H1 (cell line): ENCODE measurements around the gene RTKN2. TPM values are rescaled to one million over a fixed set of nuclear protein-coding genes. Genes with fewer than 3 reads are reported as not detected.

Experiments
- CTCF ChIA-PET: fragments of 300-600 bp; sonication (Branson Sonifier 250); formaldehyde crosslinking; loops from one replicate; lab custom pipeline; 2021; ENCODE audit not compliant: partially characterized antibody; lab: Charles Lee
- POLR2A ChIA-PET: fragments of 300-600 bp; sonication (Branson Sonifier 250); formaldehyde crosslinking; loops from one replicate; lab custom pipeline; 2021; ENCODE audit warnings: inconsistent platforms; ENCODE audit not compliant: partially characterized antibody; lab: Charles Lee
- DNase-seq, 2 experiments: peaks; one replicate each; pipeline versions ENCODE4 v3.0.0 to v3.0.0-alpha.2; 2010 to 2022; ENCODE audit warnings: low spot score in 2 of 2, low read depth in 1 of 2, mixed read lengths in 1 of 2
- FAIRE-seq: peaks from 2 replicates; lab custom pipeline; 2011; peaks lifted over from hg19 to GRCh38; lab: Jason Lieb, UNC
- H2AFZ ChIP-seq: 2 replicates; pipeline ENCODE4 v1.8.1; 2012; ENCODE audit warnings: low read length, inconsistent platforms
- H2AK5ac ChIP-seq: 2 replicates; pipeline ENCODE4 v1.6.1; 2013; ENCODE audit warnings: low read depth, low read length
- H2BK120ac ChIP-seq: replicated peaks from 2 replicates; pipeline ENCODE3; 2013; ENCODE audit warnings: low read depth, low read length, inconsistent platforms
- H2BK12ac ChIP-seq: 2 replicates; pipeline ENCODE4 v1.6.1; 2013; ENCODE audit warnings: low read depth, low read length
- H2BK15ac ChIP-seq: 2 replicates; pipeline ENCODE4 v1.6.1; 2013; ENCODE audit warnings: low read length
- H2BK20ac ChIP-seq: 2 replicates; pipeline ENCODE4 v1.6.1; 2013; ENCODE audit warnings: low read length
- H2BK5ac ChIP-seq: 2 replicates; pipeline ENCODE4 v1.6.1; 2013; ENCODE audit warnings: low read depth, low read length
- H3K14ac ChIP-seq: 2 replicates; pipeline ENCODE4 v1.6.1; 2013; ENCODE audit warnings: inconsistent platforms; ENCODE audit not compliant: insufficient read length
- H3K18ac ChIP-seq: 2 replicates; pipeline ENCODE4 v1.6.1; 2013; ENCODE audit warnings: low read length; ENCODE audit errors: extremely low read depth
- H3K23ac ChIP-seq: 2 replicates; pipeline ENCODE4 v1.6.1; 2013; ENCODE audit warnings: inconsistent platforms; ENCODE audit not compliant: insufficient read length
- H3K23me2 ChIP-seq: 2 replicates; pipeline ENCODE4 v1.6.1; 2013; ENCODE audit warnings: low read depth, low read length
- H3K27ac ChIP-seq: 2 replicates; pipeline ENCODE4 v1.6.1; 2011; ENCODE audit warnings: low read depth, low read length, inconsistent platforms
- H3K27me3 ChIP-seq, 4 experiments: replicated peaks in 1 of 4; 1 replicate in 1 of 4; 2 replicates in 3 of 4; pipeline versions ENCODE4 v1.6.1 to v1.8.1; 2011 to 2013; ENCODE audit warnings: low read length in 3 of 4, mild to moderate bottlenecking in 3 of 4, inconsistent platforms in 2 of 4, mixed read lengths in 2 of 4, moderate library complexity in 1 of 4; ENCODE audit not compliant: control insufficient read depth in 3 of 4, insufficient read depth in 3 of 4; ENCODE audit errors: extremely low read depth in 1 of 4
- H3K36me3 ChIP-seq, 4 experiments: 2 replicates each; pipeline versions ENCODE4 v1.6.1 to v1.8.1; 2011 to 2013; ENCODE audit warnings: mild to moderate bottlenecking in 4 of 4, low read length in 3 of 4, moderate library complexity in 2 of 4, control low read depth in 1 of 4, inconsistent platforms in 1 of 4; ENCODE audit not compliant: insufficient read depth in 4 of 4, control insufficient read depth in 2 of 4
- H3K4ac ChIP-seq: replicated peaks from 2 replicates; pipeline ENCODE3; 2013; ENCODE audit warnings: low read length, low read depth, mixed read lengths, inconsistent platforms; ENCODE audit not compliant: insufficient read length
- H3K4me1 ChIP-seq, 4 experiments: replicated peaks in 1 of 4; 1 replicate in 1 of 4; 2 replicates in 3 of 4; pipeline versions ENCODE4 v1.6.1 to v1.8.1; 2011 to 2013; ENCODE audit warnings: low read length in 3 of 4, inconsistent platforms in 2 of 4, mixed read lengths in 1 of 4; ENCODE audit not compliant: insufficient read depth in 4 of 4, control insufficient read depth in 3 of 4
- H3K4me2 ChIP-seq, 2 experiments: 2 replicates each; pipeline versions ENCODE4 v1.6.1 to v1.8.1; 2011 to 2013; ENCODE audit warnings: low read depth in 2 of 2, low read length in 2 of 2, control low read depth in 1 of 2, inconsistent platforms in 1 of 2, mild to moderate bottlenecking in 1 of 2; ENCODE audit not compliant: insufficient read depth in 1 of 2
- H3K4me3 ChIP-seq, 4 experiments: fragments of 200-600, 300-600 bp in 1 of 4; sonication (generic), shearing (Covaris generic), sonication (Bioruptor Twin) in 1 of 4; 2 replicates each; pipeline versions ENCODE4 v1.5.1 to v1.8.1; 2011 to 2016; ENCODE audit warnings: low read length in 4 of 4, low read depth in 3 of 4, control low read depth in 2 of 4, inconsistent platforms in 2 of 4, mild to moderate bottlenecking in 2 of 4, mixed read lengths in 1 of 4, moderate library complexity in 1 of 4; ENCODE audit not compliant: insufficient read depth in 2 of 4; ENCODE audit errors: extremely low read depth in 1 of 4
- H3K56ac ChIP-seq: replicated peaks from 2 replicates; pipeline ENCODE3; 2013; ENCODE audit warnings: low read depth, mild to moderate bottlenecking, mixed read lengths, low read length, inconsistent platforms; ENCODE audit not compliant: insufficient read length
- H3K79me1 ChIP-seq: 2 replicates; pipeline ENCODE4 v1.6.1; 2013; ENCODE audit warnings: low read depth, low read length, control low read depth
- H3K79me2 ChIP-seq, 2 experiments: 2 replicates each; pipeline versions ENCODE4 v1.6.1 to v1.8.1; 2012 to 2013; ENCODE audit warnings: low read length in 2 of 2, mild to moderate bottlenecking in 2 of 2, inconsistent platforms in 1 of 2; ENCODE audit not compliant: insufficient read depth in 2 of 2, control insufficient read depth in 1 of 2
- H3K9ac ChIP-seq, 4 experiments: replicated peaks in 1 of 4; 1 replicate in 1 of 4; 2 replicates in 3 of 4; pipeline versions ENCODE4 v1.6.1 to v1.8.1; 2011 to 2013; ENCODE audit warnings: low read depth in 3 of 4, low read length in 3 of 4, control low read depth in 2 of 4, mild to moderate bottlenecking in 2 of 4, moderate library complexity in 2 of 4, inconsistent platforms in 1 of 4; ENCODE audit errors: extremely low read depth in 1 of 4
- H3K9me3 ChIP-seq, 2 experiments: 2 replicates each; pipeline versions ENCODE4 v1.6.1 to v1.8.1; 2012 to 2013; ENCODE audit warnings: mild to moderate bottlenecking in 2 of 2, moderate library complexity in 2 of 2, control low read depth in 1 of 2, inconsistent platforms in 1 of 2, low read depth in 1 of 2, low read length in 1 of 2, mixed read lengths in 1 of 2; ENCODE audit not compliant: insufficient read depth in 2 of 2
- H4K20me1 ChIP-seq, 2 experiments: replicated peaks in 1 of 2; 2 replicates each; pipeline versions ENCODE3 to v1.8.1; 2011 to 2013; ENCODE audit warnings: inconsistent platforms in 2 of 2, low read length in 2 of 2, mild to moderate bottlenecking in 1 of 2; ENCODE audit not compliant: insufficient read depth in 2 of 2, control insufficient read depth in 1 of 2
- H4K5ac ChIP-seq: 2 replicates; pipeline ENCODE4 v1.6.1; 2013; ENCODE audit warnings: low read length, low read depth, mixed read lengths, inconsistent platforms; ENCODE audit not compliant: insufficient read length
- H4K8ac ChIP-seq: 2 replicates; pipeline ENCODE4 v1.8.0; 2013; ENCODE audit warnings: mild to moderate bottlenecking, moderate library complexity, low read length, inconsistent platforms; ENCODE audit not compliant: insufficient read depth; ENCODE audit errors: extremely low read depth
- H4K91ac ChIP-seq: replicated peaks from 2 replicates; pipeline ENCODE3; 2013; ENCODE audit warnings: low read length, mixed read lengths, inconsistent platforms; ENCODE audit not compliant: insufficient read length
- WGBS, 2 experiments: shearing (Covaris generic) in 1 of 2; methylation state at CpG; one replicate each; pipeline versions ENCODE4 v1.1.6 to v1.1.7; 2013 to 2015; ENCODE audit warnings: low lambda C conversion rate in 2 of 2, mixed read lengths in 2 of 2, inconsistent platforms in 1 of 2, low coverage in 1 of 2, missing lambda C conversion rate in 1 of 2; ENCODE audit not compliant: insufficient replicate concordance in 2 of 2, insufficient coverage in 1 of 2, insufficient read length in 1 of 2; ENCODE audit errors: extremely low coverage in 1 of 2, missing lambda C conversion rate in 1 of 2; 5-methylcytosine and 5-hydroxymethylcytosine counted together
- polyA plus RNA-seq, 7 experiments: library from polyadenylated mRNA; depleted of rRNA in 3 of 7; stranded (reverse) in 5 of 7; unstranded in 2 of 7; fragments of >200 nt in 5 of 7; fragments of 200-250 nt in 2 of 7; gene quantifications; 1 replicate in 5 of 7; 2 replicates in 1 of 7; 4 replicates in 1 of 7; pipeline versions ENCODE4 v1.2.1 to v1.2.3, GENCODE V29; 2011 to 2013; ENCODE audit warnings: missing spikeins in 2 of 7, mixed read lengths in 2 of 7
- total RNA-seq: library from RNA; stranded (reverse); fragmentation: NEBNext Ultra II Directional; extraction: Animal tissue kit (Norgen Biotek cat#: 25700); gene quantifications from 2 replicates; pipeline ENCODE4 v1.2.1, GENCODE V29; 2021
- TF ChIP-seq, protein P1 (sequence below): IDR thresholded peaks from 2 replicates; pipeline ENCODE4 v1.6.1; 2012; ENCODE audit warnings: low read length, inconsistent platforms

Gene RTKN2
- total and polyA plus RNA-seq, 2 of the 8 experiments (the other 6 are each of a cell fraction or from before 2014, with no cell fraction given), result 5.1 to 24.6 TPM

DNA sequence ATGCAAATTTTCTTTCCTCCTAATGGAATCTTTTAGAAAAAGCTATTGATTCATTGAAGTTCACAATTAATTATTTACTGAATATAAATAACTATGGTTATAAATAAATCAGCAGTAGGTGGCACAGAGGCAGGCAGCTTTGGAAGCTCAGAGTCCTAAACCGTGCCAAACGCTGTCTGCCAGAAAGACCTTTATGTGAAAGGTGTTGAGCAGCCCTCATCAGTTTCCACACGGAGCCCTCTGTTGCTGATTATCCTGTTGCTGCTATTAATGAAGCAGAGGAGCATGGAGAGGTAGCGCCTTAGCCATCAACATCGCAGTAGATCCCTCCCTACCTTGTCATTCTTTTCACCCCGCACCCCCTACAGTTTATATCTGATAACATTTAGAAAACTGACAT, 51.0 kb downstream of the RTKN2 start:
- Histone ChIP-seq H2BK120ac (no peak overlapping the region), H3K14ac (no peak overlapping the region), H3K27me3 (no peaks in the 10 kb centered on the region), H3K23ac (no peak overlapping the region), H3K9ac (no peak overlapping the region), H3K36me3 (no peaks in the 10 kb centered on the region; a peak in 1 of 8 replicates), H2AFZ (no peak overlapping the region), H3K9me3 (no peaks in the 10 kb centered on the region), H3K4me2 (no peak overlapping the region), H4K91ac (no peak overlapping the region), H3K27ac (no peak overlapping the region), H2BK5ac (no peak overlapping the region), H4K5ac (no peak overlapping the region), H3K79me2 (no peaks in the 10 kb centered on the region), H2BK15ac (no peak overlapping the region), H2BK12ac (no peak overlapping the region), H2BK20ac (no peak overlapping the region), H3K79me1 (no peaks in the 10 kb centered on the region), H4K20me1 (no peaks in the 10 kb centered on the region), H3K4me3 (no peak overlapping the region), H3K4ac (no peak overlapping the region), H3K18ac (no peak overlapping the region), H4K8ac (no peak overlapping the region), H2AK5ac (no peak overlapping the region), H3K23me2 (no peaks in the 10 kb centered on the region), H3K56ac (no peak overlapping the region), H3K4me1 (no peaks in the 10 kb centered on the region)
- no peak for DNase-seq
- 75% methylated on average over 5 of the region's 6 CpGs; no CpG with 5 or more reads in 1 of the 2 experiments for WGBS, 2 experiments
- FAIRE-seq, result no peak
- TF ChIP-seq, protein P1, sequence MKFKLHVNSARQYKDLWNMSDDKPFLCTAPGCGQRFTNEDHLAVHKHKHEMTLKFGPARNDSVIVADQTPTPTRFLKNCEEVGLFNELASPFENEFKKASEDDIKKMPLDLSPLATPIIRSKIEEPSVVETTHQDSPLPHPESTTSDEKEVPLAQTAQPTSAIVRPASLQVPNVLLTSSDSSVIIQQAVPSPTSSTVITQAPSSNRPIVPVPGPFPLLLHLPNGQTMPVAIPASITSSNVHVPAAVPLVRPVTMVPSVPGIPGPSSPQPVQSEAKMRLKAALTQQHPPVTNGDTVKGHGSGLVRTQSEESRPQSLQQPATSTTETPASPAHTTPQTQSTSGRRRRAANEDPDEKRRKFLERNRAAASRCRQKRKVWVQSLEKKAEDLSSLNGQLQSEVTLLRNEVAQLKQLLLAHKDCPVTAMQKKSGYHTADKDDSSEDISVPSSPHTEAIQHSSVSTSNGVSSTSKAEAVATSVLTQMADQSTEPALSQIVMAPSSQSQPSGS, result no peak
- ChIA-PET CTCF (interaction anchor here (0.6 to 1.4 kb wide), 4 partner anchors 79 to 839 kb away, joined by 3 to 4 read pairs (median 3); no protein-coding TSS in a partner anchor), POLR2A (no interaction called here)
